H9 (cell line): Measurements from ENCODE around the gene CADM1. TPM values are rescaled to one million over a fixed set of nuclear protein-coding genes. Genes with fewer than 3 reads are reported as not detected.

Experiments
- DNase-seq: peaks from one replicate; pipeline ENCODE4 v3.0.0-alpha.2; 2017
- H2AFZ ChIP-seq: one replicate; pipeline ENCODE4 v1.6.1; 2013; ENCODE audit warnings: mild to moderate bottlenecking, low read length, control low read depth, moderate library complexity
- H2AK5ac ChIP-seq: 2 replicates; pipeline ENCODE4 v1.6.1; 2013; ENCODE audit warnings: low read length, control low read depth, mixed read lengths; ENCODE audit not compliant: insufficient read length
- H2BK120ac ChIP-seq: one replicate; pipeline ENCODE4 v1.6.1; 2013; ENCODE audit warnings: low read depth, mild to moderate bottlenecking, low read length, control low read depth, inconsistent platforms; ENCODE audit not compliant: poor library complexity, severe bottlenecking
- H2BK12ac ChIP-seq: 2 replicates; pipeline ENCODE4 v1.6.1; 2013; ENCODE audit warnings: low read length, control low read depth, mixed read lengths, low read depth; ENCODE audit not compliant: insufficient read length
- H2BK15ac ChIP-seq: 2 replicates; pipeline ENCODE4 v1.6.1; 2013; ENCODE audit warnings: low read depth, low read length, control low read depth
- H2BK20ac ChIP-seq: one replicate; pipeline ENCODE4 v1.6.1; 2013; ENCODE audit warnings: low read depth, mild to moderate bottlenecking, low read length, control low read depth, inconsistent platforms; ENCODE audit not compliant: poor library complexity, severe bottlenecking
- H2BK5ac ChIP-seq: 2 replicates; pipeline ENCODE4 v1.6.1; 2013; ENCODE audit warnings: low read length, control low read depth, mixed read lengths; ENCODE audit not compliant: insufficient read length
- H3K14ac ChIP-seq: 2 replicates; pipeline ENCODE4 v1.6.1; 2013; ENCODE audit warnings: low read length, control low read depth; ENCODE audit not compliant: insufficient read depth
- H3K18ac ChIP-seq: 2 replicates; pipeline ENCODE4 v1.6.1; 2013; ENCODE audit warnings: low read depth, mild to moderate bottlenecking, mixed read lengths, low read length, control low read depth; ENCODE audit not compliant: insufficient read length
- H3K23ac ChIP-seq: 2 replicates; pipeline ENCODE4 v1.6.1; 2013; ENCODE audit warnings: low read length, control low read depth, mixed read lengths, low read depth; ENCODE audit not compliant: insufficient read length
- H3K23me2 ChIP-seq: 2 replicates; pipeline ENCODE4 v1.6.1; 2013; ENCODE audit warnings: low read depth, mild to moderate bottlenecking, mixed read lengths, low read length, control low read depth; ENCODE audit not compliant: insufficient read length, poor library complexity, severe bottlenecking
- H3K27ac ChIP-seq: 2 replicates; pipeline ENCODE4 v1.5.1; 2013; ENCODE audit warnings: low read length, control low read depth, mixed read lengths, low read depth; ENCODE audit not compliant: insufficient read length
- H3K27me3 ChIP-seq: 2 replicates; pipeline ENCODE4 v1.6.1; 2013; ENCODE audit warnings: low read length, control low read depth, inconsistent platforms; ENCODE audit not compliant: insufficient read depth
- H3K4ac ChIP-seq: 2 replicates; pipeline ENCODE4 v1.6.1; 2013; ENCODE audit warnings: low read depth, mild to moderate bottlenecking, control low read depth, inconsistent platforms, low read length, moderate library complexity
- H3K4me1 ChIP-seq: 2 replicates; pipeline ENCODE4 v1.6.1; 2013; ENCODE audit warnings: low read length, control low read depth, inconsistent platforms; ENCODE audit not compliant: insufficient read depth
- H3K4me2 ChIP-seq: 2 replicates; pipeline ENCODE4 v1.6.1; 2013; ENCODE audit warnings: low read length, control low read depth, mixed read lengths; ENCODE audit not compliant: insufficient read length, insufficient read depth
- H3K56ac ChIP-seq: 2 replicates; pipeline ENCODE4 v1.6.1; 2013; ENCODE audit warnings: low read depth, mild to moderate bottlenecking, mixed read lengths, low read length, control low read depth; ENCODE audit not compliant: insufficient read length
- H3K79me1 ChIP-seq: 2 replicates; pipeline ENCODE4 v1.6.1; 2013; ENCODE audit warnings: low read depth, mild to moderate bottlenecking, moderate library complexity, low read length, control low read depth, inconsistent platforms; ENCODE audit not compliant: insufficient read depth, poor library complexity, severe bottlenecking
- H3K79me2 ChIP-seq: 2 replicates; pipeline ENCODE4 v1.6.1; 2013; ENCODE audit warnings: low read length, control low read depth, inconsistent platforms; ENCODE audit not compliant: insufficient read depth
- H3K9ac ChIP-seq: 2 replicates; pipeline ENCODE4 v1.6.1; 2013; ENCODE audit warnings: low read length, control low read depth, mixed read lengths; ENCODE audit not compliant: insufficient read length; ENCODE audit errors: extremely low read depth
- H3K9me3 ChIP-seq: one replicate; pipeline ENCODE4 v1.6.1; 2013; ENCODE audit warnings: low read depth, low read length, inconsistent platforms; ENCODE audit not compliant: control insufficient read depth
- H3T11ph ChIP-seq: one replicate; pipeline ENCODE4 v1.6.1; 2013; ENCODE audit warnings: mild to moderate bottlenecking, low read length, control low read depth, inconsistent platforms
- H4K20me1 ChIP-seq: one replicate; pipeline ENCODE4 v1.6.1; 2013; ENCODE audit not compliant: control insufficient read depth, insufficient read length, insufficient read depth
- H4K5ac ChIP-seq: 2 replicates; pipeline ENCODE4 v1.6.1; 2013; ENCODE audit warnings: low read depth, mild to moderate bottlenecking, mixed read lengths, low read length, control low read depth; ENCODE audit not compliant: insufficient read length
- H4K8ac ChIP-seq: replicated peaks from 2 replicates; pipeline ENCODE4 v1.6.1; 2013; ENCODE audit warnings: low read length, control low read depth, mixed read lengths, low read depth; ENCODE audit not compliant: insufficient read length
- H4K91ac ChIP-seq: 2 replicates; pipeline ENCODE4 v1.6.1; 2013; ENCODE audit warnings: low read depth, mild to moderate bottlenecking, moderate library complexity, mixed read lengths, low read length, control low read depth; ENCODE audit not compliant: insufficient read length
- H3K27ac Mint-ChIP-seq, 3 experiments: 2 replicates in 2 of 3; 3 replicates in 1 of 3; pipeline ENCODE4 v1.8.0; 2020 to 2021; ENCODE audit warnings: mixed read lengths in 3 of 3, mild to moderate bottlenecking in 1 of 3, moderate library complexity in 1 of 3
- H3K27me3 Mint-ChIP-seq: 2 replicates; pipeline ENCODE4 v1.8.0; 2021; ENCODE audit warnings: low read depth, mild to moderate bottlenecking, moderate library complexity, mixed read lengths
- H3K36me3 Mint-ChIP-seq, 3 experiments: 2 replicates in 2 of 3; 3 replicates in 1 of 3; pipeline ENCODE4 v1.8.0; 2020 to 2021; ENCODE audit warnings: low read depth in 3 of 3, mixed read lengths in 3 of 3; ENCODE audit not compliant: insufficient read depth in 1 of 3
- H3K4me1 Mint-ChIP-seq, 2 experiments: 2 replicates each; pipeline ENCODE4 v1.8.0; 2020; ENCODE audit warnings: mixed read lengths in 2 of 2
- H3K4me3 Mint-ChIP-seq, 2 experiments: 2 replicates in 1 of 2; 3 replicates in 1 of 2; pipeline ENCODE4 v1.8.0; 2020 to 2021; ENCODE audit warnings: mild to moderate bottlenecking in 2 of 2, mixed read lengths in 2 of 2, moderate library complexity in 1 of 2
- H3K9me3 Mint-ChIP-seq, 2 experiments: 2 replicates in 1 of 2; 3 replicates in 1 of 2; pipeline ENCODE4 v1.8.0; 2020; ENCODE audit warnings: mild to moderate bottlenecking in 2 of 2, mixed read lengths in 2 of 2, moderate library complexity in 1 of 2
- WGBS: extraction: QIAGEN DNeasy Blood & Tissue Kit; methylation state at CpG from one replicate; pipeline ENCODE4 v1.1.7; 2013; ENCODE audit warnings: missing lambda C conversion rate, low lambda C conversion rate, mixed read lengths; ENCODE audit not compliant: insufficient read length; ENCODE audit errors: extremely low coverage; 5-methylcytosine and 5-hydroxymethylcytosine counted together
- total RNA-seq: library from RNA; stranded (reverse); gene quantifications from 2 replicates; pipeline ENCODE4 v1.2.1, GENCODE V29; 2021
- TF ChIP-seq, protein P1 (sequence below): fragments of 200-600 bp; sonication (generic); conservative IDR thresholded peaks from 3 replicates; pipeline ENCODE4 v1.8.0; 2021; ENCODE audit warnings: antibody characterized with exemption, mild to moderate bottlenecking

Gene CADM1
- total RNA-seq, 1 experiment from 2014 or later, result 11.9 TPM

DNA sequence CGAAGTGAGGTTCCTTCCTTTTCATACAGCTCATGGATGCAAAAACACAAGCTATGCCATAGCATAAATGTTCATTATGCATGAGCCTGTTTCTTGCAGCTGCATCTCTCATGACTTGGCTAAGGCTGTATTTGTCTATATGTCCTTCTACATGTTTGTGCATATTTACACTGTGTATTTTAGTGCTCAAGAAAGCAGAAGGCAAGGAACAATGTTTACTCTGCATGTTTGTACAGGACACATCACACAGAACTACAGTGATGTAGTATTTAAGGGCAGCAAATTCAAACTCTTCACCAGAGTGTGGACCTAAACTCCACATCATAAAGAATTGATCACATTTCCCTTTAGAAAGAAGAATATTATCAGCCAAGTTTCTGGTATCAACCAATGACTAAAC is 170.3 kb downstream of the CADM1 start:
- no peaks in the 10 kb centered on the region for H3K9me3 Mint-ChIP-seq
- H3K79me2 ChIP-seq, result no peaks in the 10 kb centered on the region

More for the DNA sequence above, 170.3 kb downstream of the CADM1 start:
- TF ChIP-seq, protein P1, sequence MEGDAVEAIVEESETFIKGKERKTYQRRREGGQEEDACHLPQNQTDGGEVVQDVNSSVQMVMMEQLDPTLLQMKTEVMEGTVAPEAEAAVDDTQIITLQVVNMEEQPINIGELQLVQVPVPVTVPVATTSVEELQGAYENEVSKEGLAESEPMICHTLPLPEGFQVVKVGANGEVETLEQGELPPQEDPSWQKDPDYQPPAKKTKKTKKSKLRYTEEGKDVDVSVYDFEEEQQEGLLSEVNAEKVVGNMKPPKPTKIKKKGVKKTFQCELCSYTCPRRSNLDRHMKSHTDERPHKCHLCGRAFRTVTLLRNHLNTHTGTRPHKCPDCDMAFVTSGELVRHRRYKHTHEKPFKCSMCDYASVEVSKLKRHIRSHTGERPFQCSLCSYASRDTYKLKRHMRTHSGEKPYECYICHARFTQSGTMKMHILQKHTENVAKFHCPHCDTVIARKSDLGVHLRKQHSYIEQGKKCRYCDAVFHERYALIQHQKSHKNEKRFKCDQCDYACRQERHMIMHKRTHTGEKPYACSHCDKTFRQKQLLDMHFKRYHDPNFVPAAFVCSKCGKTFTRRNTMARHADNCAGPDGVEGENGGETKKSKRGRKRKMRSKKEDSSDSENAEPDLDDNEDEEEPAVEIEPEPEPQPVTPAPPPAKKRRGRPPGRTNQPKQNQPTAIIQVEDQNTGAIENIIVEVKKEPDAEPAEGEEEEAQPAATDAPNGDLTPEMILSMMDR, result no peak
- Histone ChIP-seq H4K91ac (no peak overlapping the region), H3K4ac (no peak overlapping the region), H3K4me2 (no peak overlapping the region), H2BK120ac (no peak overlapping the region), H2BK15ac (no peak overlapping the region), H3K27ac (no peak overlapping the region), H3T11ph (no peak overlapping the region), H3K27me3 (no peaks in the 10 kb centered on the region), H3K23ac (no peak overlapping the region), H2BK5ac (no peak overlapping the region), H3K14ac (no peak overlapping the region), H2AFZ (no peak overlapping the region), H3K56ac (no peak overlapping the region), H2AK5ac (no peak overlapping the region), H2BK12ac (no peak overlapping the region), H4K20me1 (no peaks in the 10 kb centered on the region), H4K8ac (no peak overlapping the region), H3K9me3 (no peaks in the 10 kb centered on the region), H2BK20ac (no peak overlapping the region), H3K4me1 (no peaks in the 10 kb centered on the region), H3K23me2 (no peaks in the 10 kb centered on the region), H4K5ac (no peak overlapping the region), H3K9ac (no peak overlapping the region), H3K18ac (no peak overlapping the region), H3K79me1 (no peaks in the 10 kb centered on the region)
- DNase-seq, result no peak
- Mint-ChIP-seq H3K27me3 (peaks cover 7% of the 10 kb centered on the region; the same call in 1 of the 2 replicates), H3K4me3 (no peak overlapping the region), H3K4me1 (no peaks in the 10 kb centered on the region), H3K27ac (no peak overlapping the region), H3K36me3 (no peaks in the 10 kb centered on the region)
- no CpG with 5 or more reads among the region's 1 CpG for WGBS
